Islet of Langerhans (tissue), 1 donor: ENCODE results near the gene CARD14.
"Not testable (repeated sequence)": the region's sequence is repeated elsewhere in the genome, so short reads cannot be mapped to it uniquely, and the experiment has no call there.

ENCODE experiments used
- FAIRE-seq: peaks from one replicate; lab custom pipeline; 2011; peaks lifted over from hg19 to GRCh38; lab: Jason Lieb, UNC

Gene CARD14

DNA sequence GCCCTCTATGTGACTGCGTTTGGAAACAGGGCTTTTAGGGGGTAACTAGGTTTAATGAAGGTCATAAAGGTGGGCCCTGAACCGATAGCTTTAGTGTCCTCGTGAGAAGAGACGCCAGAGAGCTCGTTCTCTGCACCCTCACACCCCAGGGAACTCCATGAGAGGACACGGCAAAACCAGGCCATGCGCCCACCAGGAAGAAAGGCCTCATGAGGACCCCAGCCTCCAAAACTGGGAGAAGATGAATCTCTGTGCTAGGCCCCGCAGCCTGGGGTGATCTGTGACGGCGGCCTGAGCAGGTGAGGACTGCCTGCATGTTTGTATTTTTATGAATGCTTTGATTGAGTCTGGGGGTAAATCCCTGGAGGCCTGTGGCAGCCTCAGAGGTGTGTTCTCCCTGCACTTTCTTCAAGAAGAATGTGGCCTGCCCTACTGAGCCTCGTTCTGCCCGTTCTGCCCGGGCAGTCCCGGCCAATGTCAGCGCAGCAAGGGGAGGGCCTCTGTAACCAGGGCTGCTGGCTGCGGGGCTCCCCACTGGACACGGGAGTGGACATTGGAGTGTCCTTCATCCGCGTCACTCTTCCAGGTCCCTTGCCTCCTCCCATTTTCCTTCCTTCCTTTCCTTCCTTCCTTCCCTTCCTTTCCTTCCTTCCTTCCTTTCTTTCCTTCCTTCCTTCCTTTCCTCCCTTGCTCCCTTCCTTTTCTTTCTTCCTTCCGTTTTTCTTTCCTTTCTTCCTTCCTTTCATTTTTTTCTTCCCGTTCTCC lies 84.0 kb downstream of the CARD14 start:
- FAIRE-seq, result no peak

- FAIRE-seq, result peak; percentile 94
Observed at GRCh38 chr17:80254396-80255251, 84.8 kb downstream of the CARD14 start.

GRCh38 chr17:80256034-80256350 lies 86.2 kb downstream of the CARD14 start:
- no peak for FAIRE-seq

DNA sequence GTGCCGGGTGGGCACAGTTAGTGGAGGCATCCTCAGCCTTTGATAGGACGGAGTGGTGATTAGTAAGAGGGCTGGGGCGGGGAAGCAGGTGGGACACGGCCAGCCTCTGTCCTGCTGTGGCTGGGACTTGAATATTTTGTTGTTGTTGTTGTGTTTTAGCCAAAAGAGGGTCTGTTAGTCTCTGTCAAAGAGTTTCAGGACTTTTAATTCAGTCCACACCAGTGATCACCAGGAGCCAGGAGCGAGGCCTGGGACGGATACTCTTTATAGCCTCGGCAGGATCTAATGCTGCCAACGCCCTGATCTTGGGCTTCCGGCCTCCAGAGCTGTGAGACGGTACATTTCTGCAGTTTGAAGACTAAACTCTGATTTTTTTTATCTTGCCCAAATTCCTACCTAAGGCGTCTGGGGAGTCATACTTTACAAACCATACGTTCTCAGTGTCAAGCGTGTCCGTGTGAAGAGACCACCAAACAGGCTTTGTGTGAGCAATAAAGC lies 87.9 kb downstream of the CARD14 start:
- FAIRE-seq, result no peak

GRCh38 chr17:80258296-80258695 lies 88.5 kb downstream of the CARD14 start:
- not testable (repeated sequence) for FAIRE-seq
